Caki2 (cell line): ENCODE measurements around the gene RASL11A. TPM values are rescaled to one million over a fixed set of nuclear protein-coding genes. Genes with fewer than 3 reads are reported as not detected.
"Not testable (repeated sequence)": the region's sequence is repeated elsewhere in the genome, so short reads cannot be mapped to it uniquely, and the experiment has no call there.

Experiments used
- DNase-seq: peaks from one replicate; pipeline ENCODE4 v3.0.0-alpha.2; 2015; ENCODE audit warnings: low read depth
- in situ Hi-C: cut with HindIII; loops from 2 replicates; pipeline ENCODE4 v1.10.0; 2016; ENCODE audit warnings: low sequenced_read_pairs, low pct_unique_long_range_greater_than_20kb, mixed read lengths
- total RNA-seq: library from RNA; depleted of rRNA; stranded (reverse); fragments of >200 nt; shearing (Covaris generic); gene quantifications from 2 replicates; pipeline ENCODE4 v1.2.3, GENCODE V29; 2014; ENCODE audit warnings: low replicate concordance; rRNA removed

Gene RASL11A
- total RNA-seq, 1 experiment from 2014 or later: 44.7 TPM

DNA sequence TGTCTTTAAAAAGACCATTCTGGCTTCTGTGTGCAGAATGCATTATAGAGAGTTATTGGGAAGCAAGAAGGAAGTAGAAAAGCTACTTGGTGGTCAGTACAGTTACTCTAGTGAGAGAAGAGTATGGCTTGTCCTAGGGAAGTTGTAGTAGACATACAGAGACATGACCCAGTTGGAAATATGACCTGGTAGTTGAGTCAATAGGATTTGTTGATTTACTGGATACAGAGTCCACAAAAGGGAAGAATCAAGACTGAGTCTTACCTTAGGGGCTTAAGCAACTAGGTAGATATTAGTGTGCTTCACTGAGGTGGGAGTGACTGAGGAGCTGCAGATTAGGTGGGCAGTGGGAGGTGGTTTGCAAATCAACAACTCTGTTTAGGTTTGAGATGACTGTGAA lies 48.8 kb downstream of the RASL11A start:
- no peak for DNase-seq
- in situ Hi-C loops: no loop called here

DNA sequence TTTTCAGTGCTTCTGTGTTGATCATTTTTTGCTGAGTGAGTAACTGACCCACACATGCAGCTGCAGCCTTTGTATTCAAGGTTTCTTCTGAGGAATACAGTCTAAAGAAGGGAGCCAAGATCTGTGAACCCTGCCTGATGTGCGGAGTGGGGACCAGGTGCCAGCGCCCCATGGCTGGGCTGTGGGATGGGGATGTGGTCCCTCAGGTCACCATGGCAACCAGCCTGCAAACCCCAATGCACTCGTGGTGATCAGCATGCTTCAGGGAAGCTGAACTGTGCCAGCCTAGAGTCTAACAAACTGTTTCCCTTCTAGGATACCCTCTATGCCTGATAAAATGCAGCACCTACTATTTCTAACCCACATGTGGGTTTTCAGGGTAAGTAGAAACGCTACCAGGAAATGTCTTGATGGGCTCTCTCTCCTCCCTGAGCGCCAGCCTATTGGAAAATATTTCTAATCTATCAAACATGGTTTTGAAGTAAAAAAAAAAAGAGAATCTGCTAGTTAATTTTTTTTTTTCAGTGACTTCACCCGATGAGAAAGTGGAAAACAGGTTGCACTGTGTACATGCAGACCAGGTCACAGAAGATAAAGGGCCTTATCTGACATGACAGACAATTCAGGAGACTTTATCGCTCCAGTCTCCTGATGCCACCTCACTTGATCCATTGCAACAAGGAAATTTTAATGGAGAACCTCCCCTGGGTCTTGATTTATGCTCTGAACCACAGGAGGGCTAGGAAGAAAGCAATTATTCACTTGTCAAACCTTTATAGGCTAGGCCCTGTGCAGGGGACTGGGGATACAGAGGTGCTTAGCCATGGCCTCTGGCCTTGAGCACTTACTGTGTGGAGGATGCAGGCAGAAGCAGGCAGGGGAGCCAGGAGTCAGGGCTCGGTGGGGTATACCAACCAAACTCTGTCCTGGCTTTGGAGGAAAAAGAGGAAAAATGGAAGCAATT lies 51.1 kb downstream of the RASL11A start:
- in situ Hi-C loops: no loop called here
- DNase-seq: no peak

DNA sequence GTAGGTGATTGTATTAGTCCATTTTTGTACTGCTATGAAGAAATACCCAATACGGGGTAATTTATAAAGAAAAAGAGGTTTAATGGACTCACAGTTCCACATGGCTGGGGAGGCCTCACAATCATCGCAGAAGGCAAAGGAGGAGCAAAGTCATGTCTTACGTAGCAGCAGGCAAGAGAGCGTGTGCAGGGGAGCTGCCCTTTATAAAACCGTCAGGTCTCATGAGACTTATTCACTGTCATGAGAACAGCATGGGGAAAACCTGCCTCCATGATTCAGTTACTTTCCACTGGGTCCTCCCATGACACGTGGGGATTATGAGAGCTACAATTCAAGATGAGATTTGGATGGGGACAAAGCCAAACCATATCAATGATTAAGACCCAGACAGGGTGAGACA lies 51.8 kb downstream of the RASL11A start:
- DNase-seq, in situ Hi-C loops: not testable (repeated sequence)

Other genes starting within 250 kb of the RASL11A start
- gene USP12, start 99.0 kb upstream of the RASL11A start, total RNA-seq: 5.8 and 6.6 TPM in 2 replicates
- gene RPL21, start 19.3 kb upstream of the RASL11A start, total RNA-seq: 791 and 923 TPM in 2 replicates
- 137 and 162 TPM in 2 replicates for gene GTF3A, start 153.8 kb downstream of the RASL11A start, total RNA-seq
- gene MTIF3, start 179.7 kb downstream of the RASL11A start, total RNA-seq: 44.6 and 46.2 TPM in 2 replicates